ENCODE data around the gene COPS6. TPM values are rescaled to one million over a fixed set of nuclear protein-coding genes. Genes with fewer than 3 reads are reported as not detected.
A peak's percentile ranks its signal among the peaks of the same experiment; 100 is the strongest.

Gene COPS6
- total RNA-seq, 1 donor from 2014 or later: 114 TPM

DNA sequence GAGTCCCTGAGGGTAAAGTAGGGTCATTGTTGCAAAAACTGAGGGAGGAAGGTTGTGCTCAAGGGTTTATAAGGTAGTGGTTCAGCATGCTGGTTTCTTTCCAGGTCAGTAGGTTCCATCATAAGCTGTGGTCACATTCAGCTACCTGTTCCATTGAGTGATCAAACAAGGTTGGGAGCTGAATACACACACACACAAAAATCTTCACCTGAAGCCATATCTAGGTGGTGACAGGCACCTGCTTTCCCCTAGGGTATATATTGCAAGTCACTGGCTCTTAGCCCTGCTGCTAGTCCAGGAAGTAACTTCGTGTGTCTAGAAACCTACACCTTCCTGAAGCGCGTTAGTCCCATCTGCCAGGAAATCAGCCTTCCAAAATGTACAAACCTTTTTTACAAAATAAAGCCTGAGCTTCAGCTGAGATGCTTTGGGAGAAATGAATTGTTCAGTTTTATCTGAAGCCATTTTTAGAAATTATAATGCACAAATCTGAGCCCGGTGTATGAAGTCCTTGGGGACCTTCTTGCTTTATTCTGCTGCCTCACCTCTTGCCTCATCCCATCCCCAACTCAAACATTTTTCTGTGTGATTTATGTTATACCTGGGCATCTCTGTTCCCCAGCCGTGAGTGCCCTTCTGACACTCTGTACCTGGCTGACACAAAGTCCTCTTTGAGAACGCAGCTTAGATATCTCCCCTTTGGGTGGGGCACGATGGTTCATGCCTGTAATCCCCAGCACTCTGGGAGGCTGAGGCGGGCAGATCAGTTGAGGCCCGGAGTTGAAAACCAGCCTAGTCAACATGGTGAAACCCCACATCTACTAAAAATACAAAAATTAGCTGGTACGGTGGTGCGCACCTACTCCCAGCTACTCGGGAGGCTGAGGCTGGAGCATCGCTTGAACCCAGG is 49.3 kb downstream of the COPS6 start:
- no peak for TF ChIP-seq CTCF (IDR thresholded peaks at IDR 0.05; ENCODE audit: borderline replicate concordance)
- H3K36me3 ChIP-seq: no peaks in the 10 kb centered on the region
- DNase-seq: no peak
- H3K27me3 ChIP-seq (ENCODE audit: low read depth): peaks cover 15% of the 10 kb centered on the region
- H3K27ac ChIP-seq (replicated peaks): no peak overlapping the region
- intact Hi-C loops (cut with micrococcal nuclease): no loop called here
- no peaks in the 10 kb centered on the region for H3K4me1 ChIP-seq
- no peak overlapping the region for H3K4me3 ChIP-seq
- H3K9me3 ChIP-seq (replicated peaks): no peaks in the 10 kb centered on the region

DNA sequence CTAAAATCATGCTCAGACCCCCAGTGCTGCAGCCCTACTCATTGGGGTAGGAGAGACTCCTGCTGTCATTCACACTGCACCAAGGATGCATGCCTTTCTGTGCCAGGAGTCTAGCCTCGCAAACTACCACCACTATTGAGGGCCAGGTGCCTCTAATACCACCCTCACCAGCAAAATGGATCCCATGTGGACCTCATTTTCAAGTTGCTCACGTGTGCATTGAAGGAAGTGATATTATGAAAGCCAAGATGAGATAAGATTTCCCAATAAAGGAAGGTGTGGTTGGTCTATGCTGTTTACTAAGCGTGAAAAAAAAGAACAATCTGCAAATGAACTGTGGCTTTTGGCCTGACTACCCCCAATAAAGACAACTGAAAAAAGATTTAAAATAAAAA is 52.8 kb downstream of the COPS6 start:
- intact Hi-C loops (cut with micrococcal nuclease): no loop called here
- H3K9me3 ChIP-seq (replicated peaks): no peaks in the 10 kb centered on the region
- no peak overlapping the region for H3K4me3 ChIP-seq
- peaks cover 15% of the 10 kb centered on the region for H3K27me3 ChIP-seq (ENCODE audit: low read depth)
- DNase-seq: no peak
- no peaks in the 10 kb centered on the region for H3K4me1 ChIP-seq
- H3K36me3 ChIP-seq: no peaks in the 10 kb centered on the region
- no peak for TF ChIP-seq CTCF (IDR thresholded peaks at IDR 0.05; ENCODE audit: borderline replicate concordance)
- no peak overlapping the region for H3K27ac ChIP-seq (replicated peaks)

Small RNA genes within 50 kb of the gene (microRNA-seq; reads per million reads assigned to microRNA genes)
- gene MIR106B (1,309 reads per million, percentile 86 among the genes with 10 or more reads in this experiment), gene MIR25 (305 reads per million, percentile 69 among the genes with 10 or more reads in this experiment), gene MIR93 (2,108 reads per million, percentile 89 among the genes with 10 or more reads in this experiment)

Other genes starting within 250 kb of the COPS6 start
- not detected for gene OR2AE1, start 211.9 kb upstream of the COPS6 start, total RNA-seq
- gene TRIM4, start 169.4 kb upstream of the COPS6 start, total RNA-seq: 7.1 TPM
- gene GJC3, start 159.3 kb upstream of the COPS6 start, total RNA-seq: 0.27 TPM
- gene AZGP1, start 112.9 kb upstream of the COPS6 start, total RNA-seq: 85.5 TPM
- 37.1 TPM for gene ZKSCAN1, start 73.4 kb upstream of the COPS6 start, total RNA-seq
- gene ZSCAN21, start 39.2 kb upstream of the COPS6 start, total RNA-seq: 6.4 TPM
- gene ZNF3, start 7.2 kb upstream of the COPS6 start, total RNA-seq: 12.9 TPM
- 21.1 TPM for gene MCM7, start 12.4 kb downstream of the COPS6 start, total RNA-seq
- gene AP4M1, start 12.7 kb downstream of the COPS6 start, total RNA-seq: 11.8 TPM
- gene TAF6, start 30.4 kb downstream of the COPS6 start, total RNA-seq: 34.1 TPM
- 8.5 TPM for gene CNPY4, start 30.7 kb downstream of the COPS6 start, total RNA-seq
- 2.0 TPM for gene MBLAC1, start 38.0 kb downstream of the COPS6 start, total RNA-seq
- gene LAMTOR4, start 59.9 kb downstream of the COPS6 start, total RNA-seq: 100 TPM
- 7.1 TPM for gene TRAPPC14, start 69.8 kb downstream of the COPS6 start, total RNA-seq
- gene GAL3ST4, start 79.6 kb downstream of the COPS6 start, total RNA-seq: 1.5 TPM
- gene GPC2, start 88.4 kb downstream of the COPS6 start, total RNA-seq: 0.25 TPM
- gene STAG3, start 88.9 kb downstream of the COPS6 start, total RNA-seq: 0.74 TPM
- not detected for gene PVRIG, start 131.0 kb downstream of the COPS6 start, total RNA-seq
- not detected for gene SPDYE3, start 218.7 kb downstream of the COPS6 start, total RNA-seq